IPS-18c (cell line): ENCODE measurements around the gene SCN2B.

Experiments used
- H3K4me3 ChIP-seq: 2 replicates; pipeline ENCODE4 v1.7.0; 2013; ENCODE audit warnings: low read depth, mild to moderate bottlenecking, low read length, moderate library complexity; ENCODE audit not compliant: insufficient read depth
- H3K9me3 ChIP-seq: one replicate; pipeline ENCODE4 v1.6.1; 2013; ENCODE audit warnings: mild to moderate bottlenecking, low read length, moderate library complexity; ENCODE audit not compliant: control insufficient read depth, insufficient read depth

Gene SCN2B

GRCh38 chr11:118132385-118133151 is 43.9 kb downstream of the SCN2B start:
- Histone ChIP-seq H3K4me3 (no peak overlapping the region), H3K9me3 (no peaks in the 10 kb centered on the region)

GRCh38 chr11:118129471-118130172 is 46.8 kb downstream of the SCN2B start:
- H3K4me3 ChIP-seq = no peak overlapping the region
- no peaks in the 10 kb centered on the region for H3K9me3 ChIP-seq

GRCh38 chr11:118128721-118129470 is 47.5 kb downstream of the SCN2B start:
- H3K4me3 ChIP-seq = no peak overlapping the region
- H3K9me3 ChIP-seq = no peaks in the 10 kb centered on the region

- H3K9me3 ChIP-seq = no peaks in the 10 kb centered on the region
- no peak overlapping the region for H3K4me3 ChIP-seq
Observed at GRCh38 chr11:118128310-118128709, 48.1 kb downstream of the SCN2B start.

GRCh38 chr11:118126082-118126838 is 50.2 kb downstream of the SCN2B start:
- no peaks in the 10 kb centered on the region for H3K9me3 ChIP-seq
- H3K4me3 ChIP-seq = no peak overlapping the region

- H3K4me3 ChIP-seq = no peak overlapping the region
- H3K9me3 ChIP-seq = no peaks in the 10 kb centered on the region
Observed at GRCh38 chr11:118124929-118125535, 51.4 kb downstream of the SCN2B start.

GRCh38 chr11:118120793-118121192 is 55.6 kb downstream of the SCN2B start:
- H3K4me3 ChIP-seq = no peak overlapping the region
- H3K9me3 ChIP-seq = no peaks in the 10 kb centered on the region

GRCh38 chr11:118117790-118118601 is 58.4 kb downstream of the SCN2B start:
- no peak overlapping the region for H3K4me3 ChIP-seq
- H3K9me3 ChIP-seq = no peaks in the 10 kb centered on the region

GRCh38 chr11:118115048-118115447 is 61.4 kb downstream of the SCN2B start:
- peaks cover 2% of the 10 kb centered on the region for H3K9me3 ChIP-seq
- H3K4me3 ChIP-seq = no peak overlapping the region

- H3K4me3 ChIP-seq = no peak overlapping the region; the same call in 1 of the 2 replicates
- peaks cover 2% of the 10 kb centered on the region for H3K9me3 ChIP-seq
Observed at GRCh38 chr11:118114266-118114665, 62.2 kb downstream of the SCN2B start.

GRCh38 chr11:118112711-118113430 is 63.6 kb downstream of the SCN2B start:
- Histone ChIP-seq H3K4me3 (no peak overlapping the region; the same call in 1 of the 2 replicates), H3K9me3 (peaks cover 2% of the 10 kb centered on the region)
